Lower leg skin (tissue), 3 donors: ENCODE results near the gene SOX6.
"Not testable (repeated sequence)": the region's sequence is repeated elsewhere in the genome, so short reads cannot be mapped to it uniquely, and the experiment has no call there.

ENCODE experiments used
- CTCF ChIP-seq, 3 donors: fragments of 450-650 bp; IDR thresholded peaks; one replicate each; pipeline ENCODE4 v1.5.1; 2016; ENCODE audit warnings: antibody characterized with exemption in 3 of 3, mild to moderate bottlenecking in 3 of 3, moderate library complexity in 2 of 3
- POLR2A ChIP-seq, 2 donors: fragments of 450-650 bp; IDR thresholded peaks; one replicate each; pipeline ENCODE4 v1.6.1; 2016 to 2017; ENCODE audit warnings: antibody characterized with exemption in 2 of 2, mild to moderate bottlenecking in 1 of 2, moderate library complexity in 1 of 2

- TF ChIP-seq CTCF, POLR2A (IDR thresholded peaks at IDR 0.05): not testable (repeated sequence)
These were observed 34.5 kb upstream of the SOX6 start for GRCh38 chr11:16390826-16391225.
